ENCODE results near the gene MBOAT7.
"Not testable (repeated sequence)": the region's sequence is repeated elsewhere in the genome, so short reads cannot be mapped to it uniquely, and the experiment has no call there.

MBOAT7 gene

DNA sequence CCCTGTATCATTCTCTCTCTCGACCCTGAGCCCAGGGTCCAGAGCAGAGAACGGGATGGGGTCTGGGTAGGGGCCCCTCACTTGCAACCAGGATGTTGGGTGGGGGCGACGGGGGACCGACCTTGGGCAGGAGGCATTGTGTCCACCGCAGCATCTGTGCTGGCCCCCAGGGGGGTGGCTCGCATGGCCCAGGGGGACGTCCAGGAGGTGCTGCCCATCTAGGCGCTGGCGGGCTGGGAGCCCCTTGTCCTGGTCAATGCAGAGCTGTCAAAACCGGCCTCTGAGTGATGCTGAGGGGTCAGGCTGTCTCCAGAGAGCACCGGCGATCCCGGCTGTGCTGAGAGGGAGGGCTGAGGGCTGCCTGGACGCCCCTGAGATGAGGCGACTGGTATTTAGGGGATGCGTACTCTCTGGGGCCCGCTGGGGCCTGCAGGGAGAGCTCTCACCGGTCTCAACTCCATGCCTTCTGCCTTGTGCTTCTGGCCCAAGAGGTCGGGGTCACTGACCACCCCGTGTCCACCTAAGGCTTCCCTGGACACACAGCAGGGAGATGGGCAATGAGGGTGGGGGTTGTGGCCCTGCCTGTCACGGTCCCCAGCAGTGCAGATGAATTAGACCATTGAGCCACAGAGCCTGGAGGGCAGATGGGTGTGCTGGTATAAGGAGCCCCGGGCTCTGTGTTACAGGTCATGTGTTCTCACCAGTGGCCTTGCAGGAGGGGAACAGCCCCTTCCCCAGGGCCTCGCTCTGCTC, 19.9 kb upstream of the MBOAT7 start:
- ATAC-seq (ENCODE audit: low read depth) (peak; percentile 26), DNase-seq (ENCODE audit: low spot score) (no peak)
- Histone ChIP-seq H3K4me1 (ENCODE audit: insufficient read depth, poor library complexity, severe bottlenecking) (peaks cover 17% of the 10 kb centered on the region), H3K36me3 (ENCODE audit: low read depth) (peaks cover 56% of the 10 kb centered on the region), H3K27me3 (ENCODE audit: insufficient read depth, poor library complexity, severe bottlenecking) (no peaks in the 10 kb centered on the region), H3K4me3 (ENCODE audit: severe bottlenecking) (no peak overlapping the region), H3K27ac (ENCODE audit: poor library complexity, severe bottlenecking) (peak overlapping the region; percentile 50), H3K9me3 (ENCODE audit: severe bottlenecking) (no peaks in the 10 kb centered on the region)
- TF ChIP-seq, protein P1, sequence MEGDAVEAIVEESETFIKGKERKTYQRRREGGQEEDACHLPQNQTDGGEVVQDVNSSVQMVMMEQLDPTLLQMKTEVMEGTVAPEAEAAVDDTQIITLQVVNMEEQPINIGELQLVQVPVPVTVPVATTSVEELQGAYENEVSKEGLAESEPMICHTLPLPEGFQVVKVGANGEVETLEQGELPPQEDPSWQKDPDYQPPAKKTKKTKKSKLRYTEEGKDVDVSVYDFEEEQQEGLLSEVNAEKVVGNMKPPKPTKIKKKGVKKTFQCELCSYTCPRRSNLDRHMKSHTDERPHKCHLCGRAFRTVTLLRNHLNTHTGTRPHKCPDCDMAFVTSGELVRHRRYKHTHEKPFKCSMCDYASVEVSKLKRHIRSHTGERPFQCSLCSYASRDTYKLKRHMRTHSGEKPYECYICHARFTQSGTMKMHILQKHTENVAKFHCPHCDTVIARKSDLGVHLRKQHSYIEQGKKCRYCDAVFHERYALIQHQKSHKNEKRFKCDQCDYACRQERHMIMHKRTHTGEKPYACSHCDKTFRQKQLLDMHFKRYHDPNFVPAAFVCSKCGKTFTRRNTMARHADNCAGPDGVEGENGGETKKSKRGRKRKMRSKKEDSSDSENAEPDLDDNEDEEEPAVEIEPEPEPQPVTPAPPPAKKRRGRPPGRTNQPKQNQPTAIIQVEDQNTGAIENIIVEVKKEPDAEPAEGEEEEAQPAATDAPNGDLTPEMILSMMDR (IDR thresholded peaks at IDR 0.05; ENCODE audit: poor library complexity, severe bottlenecking), result no peak

- ATAC-seq (ENCODE audit: low read depth) (peak; percentile 16), DNase-seq (ENCODE audit: low spot score) (no peak)
- H3K36me3 ChIP-seq (ENCODE audit: low read depth), result peaks cover 61% of the 10 kb centered on the region
- no peaks in the 10 kb centered on the region for H3K27me3 ChIP-seq (ENCODE audit: insufficient read depth, poor library complexity, severe bottlenecking)
- TF ChIP-seq, protein P1 (IDR thresholded peaks at IDR 0.05; ENCODE audit: poor library complexity, severe bottlenecking), result no peak
- no peaks in the 10 kb centered on the region for H3K9me3 ChIP-seq (ENCODE audit: severe bottlenecking)
- H3K27ac ChIP-seq (ENCODE audit: poor library complexity, severe bottlenecking), result peak overlapping the region; percentile 50
- H3K4me1 ChIP-seq (ENCODE audit: insufficient read depth, poor library complexity, severe bottlenecking), result peaks cover 21% of the 10 kb centered on the region
- no peak overlapping the region for H3K4me3 ChIP-seq (ENCODE audit: severe bottlenecking)
These were observed 19.3 kb upstream of the MBOAT7 start for GRCh38 chr19:54208784-54209057.

DNA sequence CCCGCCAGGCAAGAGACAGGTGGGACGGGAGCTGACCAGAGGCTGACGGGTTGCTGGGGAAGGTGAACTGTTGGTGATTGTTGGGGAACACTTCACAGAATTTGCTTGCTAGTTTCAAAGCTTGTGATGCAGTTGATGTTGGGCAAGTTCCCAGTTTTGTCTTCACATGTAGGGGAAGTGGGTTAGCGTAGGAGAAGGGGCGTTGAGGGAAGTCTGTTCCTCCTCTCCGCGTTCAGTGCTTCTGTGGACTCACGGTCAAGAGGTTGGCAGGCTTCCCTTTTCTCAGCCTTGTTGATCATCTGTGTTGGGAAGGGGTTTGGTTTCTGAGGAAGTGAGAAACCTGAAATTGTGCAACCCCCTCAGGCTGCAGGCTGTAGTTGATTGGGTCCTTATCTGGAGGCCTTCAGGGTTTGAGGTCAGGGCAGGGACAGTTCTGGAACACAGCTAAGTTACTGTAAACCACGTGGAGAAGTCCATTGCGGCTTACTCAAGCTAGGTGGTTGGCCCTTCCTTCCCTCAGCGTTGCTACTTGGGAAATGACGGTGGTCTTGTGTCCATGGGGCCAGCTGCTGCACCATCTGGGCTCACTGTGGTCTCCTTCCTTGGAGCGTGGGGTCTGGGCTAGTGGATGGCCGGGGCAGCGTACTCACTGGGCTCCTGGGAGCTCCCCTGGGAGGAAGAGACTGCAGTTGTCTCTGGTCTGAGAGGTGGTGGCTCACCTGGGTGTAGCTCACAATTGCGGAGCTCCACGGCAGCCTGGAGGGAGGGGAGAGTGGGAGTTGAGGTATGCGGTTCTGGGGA, 18.8 kb upstream of the MBOAT7 start:
- H3K27me3 ChIP-seq (ENCODE audit: insufficient read depth, poor library complexity, severe bottlenecking), result no peaks in the 10 kb centered on the region
- DNase-seq (ENCODE audit: low spot score) (no peak), ATAC-seq (ENCODE audit: low read depth) (peak; percentile 8)
- TF ChIP-seq, protein P1 (IDR thresholded peaks at IDR 0.05; ENCODE audit: poor library complexity, severe bottlenecking), result no peak
- H3K4me3 ChIP-seq (ENCODE audit: severe bottlenecking), result no peak overlapping the region
- H3K4me1 ChIP-seq (ENCODE audit: insufficient read depth, poor library complexity, severe bottlenecking), result peaks cover 26% of the 10 kb centered on the region
- H3K36me3 ChIP-seq (ENCODE audit: low read depth), result peaks cover 66% of the 10 kb centered on the region
- H3K27ac ChIP-seq (ENCODE audit: poor library complexity, severe bottlenecking), result peak overlapping the region; percentile 50
- no peaks in the 10 kb centered on the region for H3K9me3 ChIP-seq (ENCODE audit: severe bottlenecking)

DNA sequence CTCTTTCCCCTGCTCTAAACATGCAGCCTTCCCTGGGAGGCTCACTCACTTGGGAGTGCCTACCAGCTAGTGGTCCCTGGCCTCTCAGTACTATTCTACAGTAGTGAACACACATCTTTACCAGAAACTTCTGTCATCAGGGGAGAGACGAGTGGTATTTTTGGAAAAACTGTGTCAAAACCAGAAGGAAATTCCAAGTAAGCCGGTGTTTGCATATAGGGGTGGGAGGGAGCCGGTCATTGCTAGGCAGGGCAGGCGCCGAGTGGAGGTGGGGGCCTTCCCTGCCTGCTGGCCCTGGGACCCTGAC, 18.2 kb upstream of the MBOAT7 start:
- TF ChIP-seq, protein P1 (IDR thresholded peaks at IDR 0.05; ENCODE audit: poor library complexity, severe bottlenecking), result no peak
- Histone ChIP-seq H3K27ac (ENCODE audit: poor library complexity, severe bottlenecking) (peak overlapping the region; percentile 50), H3K9me3 (ENCODE audit: severe bottlenecking) (no peaks in the 10 kb centered on the region), H3K36me3 (ENCODE audit: low read depth) (peaks cover 71% of the 10 kb centered on the region), H3K4me3 (ENCODE audit: severe bottlenecking) (no peak overlapping the region), H3K4me1 (ENCODE audit: insufficient read depth, poor library complexity, severe bottlenecking) (peaks cover 30% of the 10 kb centered on the region), H3K27me3 (ENCODE audit: insufficient read depth, poor library complexity, severe bottlenecking) (no peaks in the 10 kb centered on the region)
- ATAC-seq (ENCODE audit: low read depth) (no peak), DNase-seq (ENCODE audit: low spot score) (no peak)

DNA sequence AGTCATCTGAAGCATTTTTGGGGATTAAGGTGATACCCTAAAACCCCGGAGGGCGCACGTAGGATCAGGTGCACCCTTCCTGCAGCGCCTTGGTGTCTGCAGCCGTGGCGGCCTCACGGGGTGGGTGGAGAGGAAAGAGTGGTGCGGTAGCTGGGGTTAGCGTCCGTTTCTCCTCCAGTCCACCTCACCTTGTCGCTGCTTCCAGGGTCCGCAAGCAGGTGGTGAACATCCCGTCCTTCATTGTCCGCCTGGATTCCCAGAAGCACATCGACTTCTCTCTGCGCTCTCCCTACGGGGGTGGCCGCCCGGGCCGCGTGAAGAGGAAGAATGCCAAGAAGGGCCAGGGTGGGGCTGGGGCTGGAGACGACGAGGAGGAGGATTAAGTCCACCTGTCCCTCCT, 17.8 kb upstream of the MBOAT7 start:
- not testable (repeated sequence) for H3K9me3 ChIP-seq (ENCODE audit: severe bottlenecking); ATAC-seq (ENCODE audit: low read depth); DNase-seq (ENCODE audit: low spot score); H3K27me3 ChIP-seq (ENCODE audit: insufficient read depth, poor library complexity, severe bottlenecking); H3K27ac ChIP-seq (ENCODE audit: poor library complexity, severe bottlenecking); H3K4me3 ChIP-seq (ENCODE audit: severe bottlenecking)
- Histone ChIP-seq H3K4me1 (ENCODE audit: insufficient read depth, poor library complexity, severe bottlenecking) (peaks cover 34% of the 10 kb centered on the region), H3K36me3 (ENCODE audit: low read depth) (peaks cover 73% of the 10 kb centered on the region)
